Measurements from ENCODE around the gene PARN. TPM values are rescaled to one million over a fixed set of nuclear protein-coding genes. Genes with fewer than 3 reads are reported as not detected.

Gene PARN
- total and polyA plus RNA-seq, 9 of the 15 experiments (the other 6 are each of a cell fraction or from before 2014, with no cell fraction given): 9.6 to 51.3 (median 40.4) TPM

DNA sequence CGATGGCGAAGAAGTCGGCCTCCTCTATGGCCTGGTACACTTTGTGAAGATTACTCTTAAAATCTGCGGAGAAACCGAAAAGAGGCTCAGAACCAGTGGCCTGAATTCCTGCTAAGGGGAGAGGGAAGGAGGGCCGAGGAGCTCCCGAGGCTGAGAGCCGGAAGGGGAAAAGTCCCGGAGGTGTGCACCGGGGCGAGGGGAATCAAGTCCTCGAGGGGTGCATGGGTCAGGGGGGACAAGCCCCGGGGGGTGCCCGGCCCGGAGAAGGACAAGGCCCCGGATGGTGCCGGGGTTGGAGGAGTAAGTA, 495 bp downstream of the PARN start:
- BruUV-seq (replicated peaks): TSS peak; percentile 21
- peak overlapping the region; percentile 77 for H2AFZ ChIP-seq (ENCODE audit: low read depth, low read length)
- in situ Hi-C loops (cut with MboI) (loop anchor here (25.0 kb wide), 1 partner anchor 1883 kb away; no protein-coding TSS in a partner anchor), intact Hi-C loops (cut with micrococcal nuclease) (no loop called here)
- peak in 2 of 4 experiments; percentile 34 to 61 for DNase-seq (ENCODE audit: extremely low read depth in 1 of 4, low spot score in 3 of 4)
- H3K27ac ChIP-seq (ENCODE audit: extremely low read depth, low read depth, low read length): peak overlapping the region; percentile 99
- WGBS (ENCODE audit: insufficient coverage, low coverage, missing lambda C conversion rate): 2% methylated on average over 12 of the region's 17 CpGs
- POLR2A ChIA-PET: interaction anchor here (0.6 to 1.8 kb wide), 9 partner anchors 8 to 410 kb away, joined by 3 to 10 read pairs (median 3); no protein-coding TSS in a partner anchor
- H3K79me2 ChIP-seq (ENCODE audit: control insufficient read depth, insufficient read depth, low read length): peaks cover 52% of the 10 kb centered on the region
- H4K20me1 ChIP-seq (replicated peaks; ENCODE audit: control insufficient read depth, insufficient read depth, low read length): peaks cover 7% of the 10 kb centered on the region
- H3K4me3 ChIP-seq: peak overlapping the region; percentile 83
- peak overlapping the region; percentile 96 to 100 for H3K9ac ChIP-seq (ENCODE audit: insufficient read depth in 1 of 2, low read depth in 2 of 2, low read length in 2 of 2)
- peaks cover 22 to 28% of the 10 kb centered on the region in 2 experiments for H3K4me1 ChIP-seq (replicated peaks in 1 of 2; ENCODE audit: control insufficient read depth in 2 of 2, insufficient read depth in 2 of 2, low read length in 2 of 2)
- ATAC-seq: peak; percentile 5; the same call in 2 of the 3 replicates
- H3K9me1 ChIP-seq (ENCODE audit: control insufficient read depth, insufficient read depth, low read length): no peaks in the 10 kb centered on the region
- no peak for FAIRE-seq
- no peaks in the 10 kb centered on the region for H3K9me3 ChIP-seq (replicated peaks; ENCODE audit: control insufficient read depth, insufficient read depth, low read depth, low read length)
- H3K27me3 ChIP-seq (ENCODE audit: control insufficient read depth in 2 of 2, insufficient read depth in 2 of 2, low read length in 2 of 2): no peaks in the 10 kb centered on the region
- CTCF ChIA-PET (ENCODE audit: low intra/inter-chr PET ratio): no interaction called here
- H3K4me2 ChIP-seq (ENCODE audit: insufficient read depth, low read length): peak overlapping the region; percentile 93
- peaks cover 38% of the 10 kb centered on the region for H3K36me3 ChIP-seq (ENCODE audit: control insufficient read depth, insufficient read depth, low read length)
- TF ChIP-seq TRIM24 (IDR thresholded peaks at IDR 0.05) (0 out of 4 replicates have a peak, but pooled peaks of 1 of the 2 experiments have one; percentile 12), ARID1B (IDR thresholded peaks at IDR 0.05) (0 out of 2 replicates have a peak, but pooled peaks have one; percentile 8), ZBTB43 (CRISPR knock-in tag; IDR thresholded peaks at IDR 0.05) (peak; percentile 54; the same call in 1 of the 2 replicates), NFRKB (IDR thresholded peaks at IDR 0.05; ENCODE audit: low read depth) (peak; percentile 34), RBFOX2 (IDR thresholded peaks at IDR 0.05; ENCODE audit: low read depth, low read length) (no peak), ARNT (IDR thresholded peaks at IDR 0.05) (no peak), ZNF263 (CRISPR knock-in tag; IDR thresholded peaks at IDR 0.05; ENCODE audit: borderline replicate concordance) (0 out of 2 replicates have a peak, but pooled peaks have one; percentile 1), ZBTB40 (IDR thresholded peaks at IDR 0.05) (0 out of 2 replicates have a peak, but pooled peaks have one; percentile 7), ZBTB40 (CRISPR knock-in tag; IDR thresholded peaks at IDR 0.05) (no peak), CHD1 (IDR thresholded peaks at IDR 0.05; ENCODE audit: low read length) (peak; percentile 43)
- TF ChIP-seq, protein P1, sequence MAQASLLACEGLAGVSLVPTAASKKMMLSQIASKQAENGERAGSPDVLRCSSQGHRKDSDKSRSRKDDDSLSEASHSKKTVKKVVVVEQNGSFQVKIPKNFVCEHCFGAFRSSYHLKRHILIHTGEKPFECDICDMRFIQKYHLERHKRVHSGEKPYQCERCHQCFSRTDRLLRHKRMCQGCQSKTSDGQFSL (CRISPR knock-in tag; IDR thresholded peaks at IDR 0.05): peak; percentile 54; the same call in 1 of the 2 replicates
- TF ChIP-seq, protein P1 (tag; IDR thresholded peaks at IDR 0.05): no peak

Data from K562 (cell line).